Upper lobe of left lung (tissue), 6 donors: ENCODE measurements around the gene TBC1D9B. TPM values are rescaled to one million over a fixed set of nuclear protein-coding genes. Genes with fewer than 3 reads are reported as not detected.
A peak's percentile ranks its signal among the peaks of the same experiment; 100 is the strongest.

ENCODE experiments used
- ATAC-seq, 2 donors: fragments of 200-7000 bp; cut with Tn5 transposase; one replicate each; pipeline ENCODE4 v1.9.1; 2022; ENCODE audit warnings: mild to moderate bottlenecking in 2 of 2, moderate library complexity in 2 of 2; ENCODE audit not compliant: low FRiP score in 2 of 2
- DNase-seq, 2 donors: peaks; one replicate each; pipeline ENCODE4 v3.0.0-alpha.2; 2019 to 2020
- H3K27ac ChIP-seq, 4 donors: fragments of 200-600 bp; sonication (generic); one replicate each; pipeline ENCODE4 v1.5.1; 2016 to 2019
- H3K27me3 ChIP-seq, 4 donors: fragments of 200-600 bp; sonication (generic); one replicate each; pipeline ENCODE4 v1.5.1; 2017 to 2019
- H3K36me3 ChIP-seq, 4 donors: fragments of 200-600 bp; sonication (generic); one replicate each; pipeline ENCODE4 v1.5.1; 2016 to 2019
- H3K4me1 ChIP-seq, 4 donors: fragments of 200-600 bp; sonication (generic); one replicate each; pipeline ENCODE4 v1.5.1; 2018 to 2019
- H3K4me3 ChIP-seq, 4 donors: fragments of 200-600 bp; sonication (generic); one replicate each; pipeline ENCODE4 v1.5.1; 2017 to 2019; ENCODE audit warnings: mild to moderate bottlenecking in 2 of 4, moderate library complexity in 1 of 4
- H3K9me3 ChIP-seq, 4 donors: fragments of 200-600 bp; sonication (generic); one replicate each; pipeline ENCODE4 v1.5.1; 2018 to 2019
- CTCF ChIP-seq, 6 experiments: fragments of 450-650 bp in 4 of 6; fragments of 200-600 bp in 2 of 6; sonication (generic) in 2 of 6; IDR thresholded peaks; one replicate each; pipeline ENCODE4 v1.5.1; 2016 to 2019; ENCODE audit warnings: antibody characterized with exemption in 6 of 6
- EP300 ChIP-seq, 4 donors: sonication (generic); formaldehyde crosslinking; IDR thresholded peaks; one replicate each; pipeline ENCODE4 v1.5.1; 2017; ENCODE audit warnings: antibody characterized with exemption in 4 of 4, control low read depth in 2 of 4
- POLR2A ChIP-seq, 4 donors: fragments of 450-650 bp; IDR thresholded peaks; one replicate each; pipeline ENCODE4 v1.5.1; 2016 to 2017; ENCODE audit warnings: antibody characterized with exemption in 4 of 4, mild to moderate bottlenecking in 2 of 4
- POLR2AphosphoS5 ChIP-seq, 2 donors: sonication (generic); formaldehyde crosslinking; IDR thresholded peaks; one replicate each; pipeline ENCODE4 v1.5.1; 2017; ENCODE audit warnings: antibody characterized with exemption in 2 of 2
- WGBS, 2 donors: methylation state at CpG; one replicate each; pipeline ENCODE4 v1.1.5; 2017 to 2018; 5-methylcytosine and 5-hydroxymethylcytosine counted together
- total RNA-seq, 6 donors: library from RNA; depleted of rRNA in 4 of 6; stranded (reverse); fragments of >200 nt in 4 of 6; gene quantifications; one replicate each; pipeline versions ENCODE4 v1.1.0 to v1.2.1, GENCODE V29; 2016 to 2021
- donor health status: DM: no; HTN: no; CAD: no; lungs with moderate emphysema.
- donor health status: DM: no; HTN: yes; CAD: no; lungs with severe emphysema.

TBC1D9B gene
- total RNA-seq, 6 donors from 2014 or later = 66.4 to 228 (median 110) TPM

- TF ChIP-seq CTCF (IDR thresholded peaks at IDR 0.05) (peak in 1 of 6 experiments; percentile 12), EP300 (IDR thresholded peaks at IDR 0.05) (no peak)
- Histone ChIP-seq H3K9me3 (no peaks in the 10 kb centered on the region), H3K4me1 (peaks cover 18 to 25% (median 22%) of the 10 kb centered on the region in 4 donors), H3K36me3 (peaks cover 0 to 29% (median 19%) of the 10 kb centered on the region in 4 donors), H3K27ac (peak overlapping the region; percentile 60 to 84 (median 72)), H3K4me3 (peak overlapping the region; percentile 63 to 90 (median 78)), H3K27me3 (no peaks in the 10 kb centered on the region)
- ATAC-seq (peak; percentile 7 to 20), DNase-seq (peak; percentile 54 to 72)
- 11 to 19% methylated on average over 12 to 33 of the region's 50 CpGs for WGBS, 2 donors
These were observed 722 bp downstream of the TBC1D9B start for GRCh38 chr5:179906795-179907555.

GRCh38 chr5:179906294-179906794, 1.4 kb downstream of the TBC1D9B start:
- peak overlapping the region in 2 of 4 donors; percentile 60 to 84 for H3K27ac ChIP-seq
- WGBS, 2 donors = 82 to 84% methylated on average over 24 of the region's 24 CpGs
- no peak for TF ChIP-seq CTCF (IDR thresholded peaks at IDR 0.05)
- TF ChIP-seq POLR2AphosphoS5 (IDR thresholded peaks at IDR 0.05) = no peak
- no peak for TF ChIP-seq EP300 (IDR thresholded peaks at IDR 0.05)
- no peak for TF ChIP-seq POLR2A (IDR thresholded peaks at IDR 0.05)

GRCh38 chr5:179905161-179905560, 2.5 kb downstream of the TBC1D9B start:
- DNase-seq (no peak), ATAC-seq (no peak)
- Histone ChIP-seq H3K27me3 (no peaks in the 10 kb centered on the region), H3K27ac (no peak overlapping the region), H3K36me3 (peaks cover 0 to 36% (median 24%) of the 10 kb centered on the region in 4 donors), H3K9me3 (no peaks in the 10 kb centered on the region), H3K4me1 (peaks cover 18 to 25% (median 22%) of the 10 kb centered on the region in 4 donors), H3K4me3 (no peak overlapping the region)
- WGBS, 2 donors = 74 to 82% methylated on average over 8 of the region's 8 CpGs
- TF ChIP-seq POLR2AphosphoS5 (IDR thresholded peaks at IDR 0.05) = no peak
- TF ChIP-seq POLR2A (IDR thresholded peaks at IDR 0.05) = no peak
- no peak for TF ChIP-seq CTCF (IDR thresholded peaks at IDR 0.05)
- no peak for TF ChIP-seq EP300 (IDR thresholded peaks at IDR 0.05)

More at GRCh38 chr5:179906294-179906794, 1.4 kb downstream of the TBC1D9B start:
- Histone ChIP-seq H3K36me3 (peaks cover 0 to 36% (median 22%) of the 10 kb centered on the region in 4 donors), H3K4me1 (peaks cover 18 to 25% (median 22%) of the 10 kb centered on the region in 4 donors), H3K9me3 (no peaks in the 10 kb centered on the region), H3K27me3 (no peaks in the 10 kb centered on the region), H3K4me3 (peak overlapping the region in 3 of 4 donors; percentile 63 to 82 (median 75))
- ATAC-seq (no peak), DNase-seq (peak in 1 of 2 donors; percentile 60)

- ATAC-seq = no peak
- DNase-seq = peak in 1 of 2 donors; percentile 65
- Histone ChIP-seq H3K4me1 (peaks cover 18 to 25% (median 22%) of the 10 kb centered on the region in 4 donors), H3K36me3 (peaks cover 0 to 37% (median 26%) of the 10 kb centered on the region in 4 donors), H3K27me3 (no peaks in the 10 kb centered on the region), H3K4me3 (no peak overlapping the region), H3K9me3 (no peaks in the 10 kb centered on the region), H3K27ac (no peak overlapping the region)
- TF ChIP-seq EP300 (IDR thresholded peaks at IDR 0.05) (no peak), POLR2AphosphoS5 (IDR thresholded peaks at IDR 0.05) (no peak), POLR2A (IDR thresholded peaks at IDR 0.05) (no peak), CTCF (IDR thresholded peaks at IDR 0.05) (no peak)
- WGBS, 2 donors = 91 to 94% methylated on average over 20 to 24 of the region's 25 CpGs
These were observed 3.1 kb downstream of the TBC1D9B start for GRCh38 chr5:179904463-179905160.
